Limb (tissue), 2 donors: Measurements from ENCODE around the gene AQP12A.

Experiments used
- DNase-seq, 2 donors: peaks; one replicate each; pipeline ENCODE4 v3.0.0-alpha.2; 2016; ENCODE audit errors: extremely low spot score in 2 of 2

Gene AQP12A

GRCh38 chr2:240691631-240692420 lies at the start of gene AQP12A:
Gene AQP12A (plus strand): TSS chr2:240691866. CDS start chr2:240691914, 48 bp downstream.
- DNase-seq = peak in 1 of 2 donors; percentile 14

DNA sequence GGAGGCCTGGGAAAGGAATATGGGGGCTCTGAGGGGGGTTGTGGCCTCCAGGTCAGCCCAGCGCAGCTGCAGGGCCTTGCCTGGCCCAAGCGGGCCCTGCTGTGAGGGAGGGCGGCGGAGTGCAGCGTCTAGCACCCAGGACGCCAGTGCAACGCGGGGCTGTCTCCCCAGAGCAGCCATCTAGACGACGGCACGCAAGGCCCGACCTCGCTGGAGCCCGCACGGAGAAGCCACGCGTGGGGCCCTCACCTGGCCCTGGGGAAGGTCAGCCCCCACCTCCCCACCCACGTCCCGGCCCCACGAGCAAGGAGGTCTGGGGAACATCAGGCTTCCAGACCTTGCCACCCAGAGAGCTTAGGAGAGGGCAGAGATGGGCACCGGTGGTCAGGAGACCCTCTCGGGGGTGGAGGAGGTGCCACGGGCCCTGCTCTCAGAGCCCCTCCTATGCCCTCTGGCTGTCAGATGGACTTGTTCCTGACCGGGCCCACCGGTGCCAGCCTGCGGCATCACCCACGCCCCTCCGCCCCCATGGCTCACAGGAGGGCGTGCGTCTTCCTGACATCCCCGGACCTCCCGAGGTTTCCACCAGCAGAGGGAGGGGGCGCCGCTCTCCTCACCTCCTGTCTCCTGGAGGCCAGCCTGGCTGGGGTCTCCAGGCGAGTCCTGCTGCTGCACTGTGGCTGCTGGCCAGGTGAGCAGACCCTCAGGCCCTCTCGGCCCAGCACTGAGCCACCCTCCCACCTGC lies 49.4 kb upstream of the AQP12A start:
- no peak for DNase-seq

DNA sequence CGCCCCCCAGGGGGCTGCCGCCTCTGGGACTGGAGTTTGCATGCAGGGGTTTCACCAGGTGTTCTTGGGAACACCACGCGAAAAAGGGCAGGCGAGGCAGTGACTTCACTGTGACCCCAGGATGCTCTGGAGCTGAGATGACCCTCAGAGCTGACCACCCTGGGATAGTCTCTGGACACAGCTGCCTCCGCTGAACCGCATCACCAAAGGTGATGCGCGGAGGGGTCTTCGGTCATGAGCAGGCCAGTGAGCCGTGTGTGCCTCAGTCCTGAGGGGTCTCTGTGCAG lies 48.9 kb upstream of the AQP12A start:
- DNase-seq = no peak

GRCh38 chr2:240643093-240643810 lies 48.4 kb upstream of the AQP12A start:
- DNase-seq = no peak

DNA sequence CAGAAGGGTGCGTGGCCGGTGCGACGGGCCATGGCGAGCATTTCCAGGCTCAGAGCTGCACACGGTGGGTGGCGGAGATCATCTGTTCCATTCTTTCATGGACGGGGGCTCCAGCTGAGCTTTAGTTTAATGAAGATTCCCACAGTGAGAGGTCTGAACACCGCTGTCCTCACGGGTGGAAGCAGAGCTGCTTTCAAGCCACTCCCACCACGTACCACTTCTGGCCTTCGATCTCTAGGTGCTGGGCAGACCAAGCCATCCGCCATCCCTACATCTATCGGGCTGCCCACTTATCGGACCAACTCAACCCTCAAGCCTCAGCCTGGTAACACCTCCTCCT lies 47.9 kb upstream of the AQP12A start:
- DNase-seq = no peak

GRCh38 chr2:240644171-240644651 lies 47.5 kb upstream of the AQP12A start:
- no peak for DNase-seq

DNA sequence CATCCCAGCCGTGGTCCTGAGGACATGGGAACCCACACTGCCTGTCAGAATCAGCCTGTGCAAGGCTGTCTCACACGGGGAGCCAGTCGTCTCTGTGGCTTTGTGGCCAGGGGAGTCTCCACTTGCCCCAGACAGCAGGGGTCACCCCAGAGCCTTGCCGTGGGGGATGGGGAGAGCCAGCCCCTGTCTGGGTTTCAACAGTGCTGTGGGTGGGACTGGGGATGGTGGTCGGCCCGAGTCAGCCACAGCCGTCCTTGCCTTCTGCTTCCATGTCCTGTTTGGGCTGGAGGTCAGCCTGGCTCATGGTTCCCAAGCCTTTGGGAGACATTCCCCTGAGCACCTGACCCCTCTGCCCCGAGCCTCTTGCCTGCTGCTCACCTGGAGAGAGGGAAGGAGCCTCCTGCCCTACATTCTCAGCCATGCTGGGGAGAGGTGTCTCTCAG lies 46.8 kb upstream of the AQP12A start:
- DNase-seq = no peak

DNA sequence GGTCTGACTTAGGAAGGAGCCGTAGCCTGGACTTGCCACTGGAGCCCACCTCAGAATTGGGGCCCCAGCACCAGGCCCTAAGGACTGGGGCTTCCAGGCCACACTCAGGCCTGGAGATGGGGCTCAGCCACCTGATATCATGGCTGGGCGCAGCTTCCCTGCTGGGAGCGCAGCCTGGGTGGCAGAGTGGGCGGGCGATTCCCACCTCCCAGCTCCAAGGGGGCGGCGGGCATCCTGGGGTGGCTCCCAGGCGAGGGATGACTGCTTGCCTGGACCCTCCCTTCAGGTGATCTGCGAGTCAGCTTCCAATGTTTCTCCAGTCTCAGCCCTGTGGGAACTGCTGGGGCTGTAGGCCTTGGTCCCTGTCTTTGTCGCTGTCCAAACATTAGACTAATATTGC lies 46.3 kb upstream of the AQP12A start:
- DNase-seq = no peak

GRCh38 chr2:240645801-240646175 lies 45.9 kb upstream of the AQP12A start:
- no peak for DNase-seq

GRCh38 chr2:240646176-240646899 lies 45.3 kb upstream of the AQP12A start:
- DNase-seq = no peak

- DNase-seq = no peak
Measured at GRCh38 chr2:240646900-240647502, 44.7 kb upstream of the AQP12A start.

DNA sequence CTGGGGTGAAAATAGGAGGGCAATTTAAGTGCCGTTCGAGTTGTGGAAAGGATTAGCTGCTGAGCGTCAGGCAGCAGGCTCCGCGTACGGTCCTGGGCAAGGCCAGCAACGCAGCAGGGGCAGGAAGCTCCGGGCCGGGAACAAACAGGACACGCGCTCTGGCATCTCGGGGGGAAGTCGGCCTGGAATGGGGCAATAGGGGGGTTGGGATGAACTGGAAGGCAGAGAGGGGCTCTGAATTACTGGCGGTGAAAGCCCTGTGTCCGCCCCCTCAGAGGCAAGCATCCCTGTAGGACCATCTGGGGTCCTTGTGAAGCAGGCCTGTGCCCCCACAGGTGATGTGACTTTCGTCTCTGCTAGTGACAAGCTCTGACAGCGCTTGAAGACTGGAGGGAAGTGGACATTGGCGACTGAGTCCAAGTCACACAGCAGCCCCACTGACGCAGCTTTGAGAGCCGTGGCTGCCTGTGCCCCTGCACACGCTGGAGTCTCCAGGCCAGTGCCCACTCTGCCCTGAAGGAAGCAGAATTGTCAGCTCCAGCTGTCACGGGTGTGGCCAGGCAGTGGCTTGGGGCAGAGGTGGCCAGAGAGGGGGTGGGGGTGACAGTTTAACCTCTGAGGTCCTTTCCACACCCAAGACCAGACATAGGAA lies 44.0 kb upstream of the AQP12A start:
- no peak for DNase-seq

DNA sequence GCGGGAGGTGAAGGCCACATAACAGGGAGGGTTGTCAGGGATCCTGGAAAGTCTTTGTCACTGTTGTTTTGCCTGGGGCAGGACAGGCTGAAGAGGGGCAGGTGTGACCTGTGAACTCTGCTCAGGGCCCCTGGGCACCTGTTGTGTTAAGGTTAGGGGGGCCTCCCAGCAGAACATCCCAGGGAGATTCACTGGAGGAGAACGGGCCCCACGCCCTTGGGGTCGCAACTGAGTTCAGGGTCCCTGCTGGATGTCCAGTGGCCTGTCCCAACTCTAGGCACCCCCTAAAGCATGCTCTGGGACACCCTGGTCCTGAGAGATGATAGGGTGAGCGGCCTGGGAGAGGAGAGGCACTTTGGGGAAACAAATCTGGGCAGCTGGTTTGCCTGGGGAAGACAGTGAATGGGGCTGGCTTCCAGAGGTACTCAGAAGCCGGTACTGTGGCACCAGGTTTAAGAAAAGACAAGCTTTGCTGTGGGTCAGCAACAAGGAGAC lies 43.5 kb upstream of the AQP12A start:
- no peak for DNase-seq

GRCh38 chr2:240648650-240649275 lies 42.9 kb upstream of the AQP12A start:
- DNase-seq = no peak

DNA sequence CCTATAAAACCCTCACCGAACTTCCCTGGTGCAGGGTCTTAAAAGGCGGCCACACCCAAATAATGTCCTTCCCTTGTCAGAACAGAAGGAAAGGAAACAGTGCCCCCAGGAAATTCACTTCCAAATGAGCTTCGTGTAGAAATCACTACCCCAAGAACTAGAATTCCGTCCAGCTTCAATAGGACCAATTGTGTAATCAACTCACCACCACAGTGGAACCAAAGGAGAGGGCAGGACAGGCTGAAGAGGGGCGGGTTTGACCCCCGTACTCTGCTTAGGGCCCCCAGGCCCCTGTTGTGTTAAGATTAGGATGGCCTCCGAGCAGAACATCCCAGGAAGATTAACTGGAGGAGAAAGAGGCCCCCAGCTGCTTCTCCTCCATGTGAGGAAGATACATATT lies 42.3 kb upstream of the AQP12A start:
- DNase-seq = no peak

DNA sequence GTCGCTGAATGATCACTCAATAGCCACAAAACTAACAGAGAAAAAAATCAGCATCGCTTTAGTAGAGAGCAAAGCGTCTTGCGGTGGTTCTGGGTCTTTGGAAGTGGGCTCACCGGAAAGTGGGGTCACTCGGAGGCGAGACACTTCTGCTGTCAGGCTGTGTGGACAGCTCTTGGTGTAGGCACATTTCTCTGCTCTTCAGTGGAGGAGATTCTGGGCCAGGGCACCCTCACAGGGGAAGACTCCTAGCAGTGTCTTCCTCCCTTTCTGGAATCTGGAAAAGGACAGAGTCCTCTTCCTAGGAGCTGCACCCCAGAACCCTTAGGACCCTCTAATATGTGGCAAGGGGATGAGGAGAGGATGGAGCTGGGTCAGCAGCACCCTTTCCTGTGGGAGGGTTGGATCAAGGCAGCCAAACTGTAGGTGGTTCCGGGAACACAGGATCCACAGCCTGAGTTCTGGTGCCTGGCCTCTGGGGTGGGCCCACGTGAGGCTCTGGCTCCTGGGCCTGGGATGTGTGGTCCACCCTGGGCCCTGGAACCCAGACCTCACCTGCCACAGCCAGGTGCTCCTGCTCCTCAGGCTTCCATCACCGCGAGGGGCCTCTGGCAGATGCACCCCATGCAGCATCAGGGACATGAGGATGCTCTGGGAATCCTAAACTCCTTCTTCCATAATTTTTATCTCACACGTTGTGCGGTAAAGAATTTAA lies 41.3 kb upstream of the AQP12A start:
- DNase-seq = no peak

DNA sequence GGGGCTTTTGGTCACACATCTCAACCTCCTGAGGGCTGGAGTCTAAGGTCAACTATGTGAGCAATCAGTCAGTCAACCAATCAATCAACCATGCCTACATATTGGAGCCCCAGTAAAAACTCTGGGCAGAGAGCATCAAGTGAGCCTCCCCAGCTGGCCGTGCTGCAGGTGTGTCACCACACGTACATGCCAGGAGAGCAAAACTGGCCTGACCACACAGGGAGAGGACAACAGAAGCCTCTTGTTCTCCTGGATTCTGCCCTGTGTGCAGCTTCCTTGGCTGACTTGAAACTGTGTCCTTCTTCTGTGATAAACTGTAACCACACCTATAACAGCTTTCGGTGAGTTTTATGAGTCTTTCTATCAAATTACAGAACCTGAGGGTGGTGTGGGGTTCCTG lies 40.5 kb upstream of the AQP12A start:
- no peak for DNase-seq

- no peak for DNase-seq
Measured at GRCh38 chr2:240655931-240656886, 35.5 kb upstream of the AQP12A start.
